ENCODE results near the gene TSC2. TPM values are rescaled to one million over a fixed set of nuclear protein-coding genes. Genes with fewer than 3 reads are reported as not detected.

TSC2 gene
- polyA plus RNA-seq, 1 donor (not counting 4 experiments of a cell fraction or from before 2014, with no cell fraction given), result 22.6 TPM

- no peaks in the 10 kb centered on the region for H3K27me3 ChIP-seq (ENCODE audit: control insufficient read depth, extremely low read depth, insufficient read depth, low read length)
- H3K27ac ChIP-seq (ENCODE audit: control insufficient read depth, insufficient read depth, low read length), result no peak overlapping the region
- TF ChIP-seq CTCF (optimal IDR thresholded peaks at IDR 0.05 in 1 of 3, IDR thresholded peaks at IDR 0.05 in 1 of 3, conservative IDR thresholded peaks at IDR 0.05 in 1 of 3; ENCODE audit: extremely low read depth in 1 of 3, insufficient read depth in 2 of 3, low read length in 3 of 3) (no peak), EZH2 (IDR thresholded peaks at IDR 0.05; ENCODE audit: low read length) (no peak)
- DNase-seq (ENCODE audit: low read depth, low spot score) (no peak), FAIRE-seq (no peak)
- no peaks in the 10 kb centered on the region for H3K9me3 ChIP-seq (ENCODE audit: control insufficient read depth, low read depth, low read length)
- no peak overlapping the region for H3K4me3 ChIP-seq (ENCODE audit: control insufficient read depth in 2 of 3, extremely low read depth in 1 of 3, insufficient read depth in 2 of 3, low read depth in 1 of 3, low read length in 3 of 3)
- H3K79me2 ChIP-seq (ENCODE audit: control insufficient read depth, insufficient read depth, low read length), result no peaks in the 10 kb centered on the region
- H2AFZ ChIP-seq (ENCODE audit: control insufficient read depth, low read length), result no peak overlapping the region
- H3K9me1 ChIP-seq (ENCODE audit: control insufficient read depth, extremely low read depth, insufficient read depth, low read length), result no peaks in the 10 kb centered on the region
- H3K9ac ChIP-seq (ENCODE audit: control insufficient read depth, extremely low read depth, insufficient read depth, low read length), result no peak overlapping the region
- peaks cover 0 to 3% of the 10 kb centered on the region in 2 experiments for H3K36me3 ChIP-seq (ENCODE audit: control insufficient read depth in 2 of 2, extremely low read depth in 1 of 2, insufficient read depth in 2 of 2, low read length in 2 of 2)
- no peak overlapping the region for H3K4me2 ChIP-seq (ENCODE audit: control insufficient read depth, extremely low read depth, insufficient read depth, low read depth, low read length)
- dilution Hi-C loops (cut with MboI; ENCODE audit: extremely low pct_ligation_motif_present, low sequenced_read_pairs), result no loop called here
- H3K4me1 ChIP-seq (ENCODE audit: control insufficient read depth, extremely low read depth, insufficient read depth, low read length), result peaks cover 9% of the 10 kb centered on the region
- H4K20me1 ChIP-seq (ENCODE audit: control insufficient read depth, extremely low read depth, insufficient read depth, low read length), result no peaks in the 10 kb centered on the region
Observed at GRCh38 chr16:2037647-2038381, 10.0 kb upstream of the TSC2 start.

- Histone ChIP-seq H3K9ac (ENCODE audit: control insufficient read depth, extremely low read depth, insufficient read depth, low read length) (no peak overlapping the region), H3K27me3 (ENCODE audit: control insufficient read depth, extremely low read depth, insufficient read depth, low read length) (no peaks in the 10 kb centered on the region), H3K4me2 (ENCODE audit: control insufficient read depth, extremely low read depth, insufficient read depth, low read depth, low read length) (no peak overlapping the region), H3K79me2 (ENCODE audit: control insufficient read depth, insufficient read depth, low read length) (no peaks in the 10 kb centered on the region), H3K27ac (ENCODE audit: control insufficient read depth, insufficient read depth, low read length) (no peak overlapping the region), H3K4me1 (ENCODE audit: control insufficient read depth, extremely low read depth, insufficient read depth, low read length) (peaks cover 4% of the 10 kb centered on the region), H3K9me3 (ENCODE audit: control insufficient read depth, low read depth, low read length) (no peaks in the 10 kb centered on the region), H3K4me3 (ENCODE audit: control insufficient read depth in 2 of 3, extremely low read depth in 1 of 3, insufficient read depth in 2 of 3, low read depth in 1 of 3, low read length in 3 of 3) (no peak overlapping the region), H3K9me1 (ENCODE audit: control insufficient read depth, extremely low read depth, insufficient read depth, low read length) (no peaks in the 10 kb centered on the region), H3K36me3 (ENCODE audit: control insufficient read depth in 2 of 2, extremely low read depth in 1 of 2, insufficient read depth in 2 of 2, low read length in 2 of 2) (peaks cover 0 to 3% of the 10 kb centered on the region in 2 experiments), H2AFZ (ENCODE audit: control insufficient read depth, low read length) (no peak overlapping the region), H4K20me1 (ENCODE audit: control insufficient read depth, extremely low read depth, insufficient read depth, low read length) (no peaks in the 10 kb centered on the region)
- no peak for DNase-seq (ENCODE audit: low read depth, low spot score)
- no peak for FAIRE-seq
- dilution Hi-C loops (cut with MboI; ENCODE audit: extremely low pct_ligation_motif_present, low sequenced_read_pairs), result no loop called here
- TF ChIP-seq EZH2 (IDR thresholded peaks at IDR 0.05; ENCODE audit: low read length) (no peak), CTCF (optimal IDR thresholded peaks at IDR 0.05 in 1 of 3, IDR thresholded peaks at IDR 0.05 in 1 of 3, conservative IDR thresholded peaks at IDR 0.05 in 1 of 3; ENCODE audit: extremely low read depth in 1 of 3, insufficient read depth in 2 of 3, low read length in 3 of 3) (no peak)
Observed at GRCh38 chr16:2038382-2039231, 9.2 kb upstream of the TSC2 start.

Measured in keratinocyte (primary cell).